HG02870 (cell line): ENCODE measurements around the gene NCAPD3.

ENCODE experiments used
- ATAC-seq: cut with Tn5 transposase; IDR thresholded peaks from one replicate; pipeline ENCODE4 v1.9.1; 2021; ENCODE audit warnings: mild to moderate bottlenecking, moderate library complexity; ENCODE audit not compliant: unreplicated experiment

The NCAPD3 gene

DNA sequence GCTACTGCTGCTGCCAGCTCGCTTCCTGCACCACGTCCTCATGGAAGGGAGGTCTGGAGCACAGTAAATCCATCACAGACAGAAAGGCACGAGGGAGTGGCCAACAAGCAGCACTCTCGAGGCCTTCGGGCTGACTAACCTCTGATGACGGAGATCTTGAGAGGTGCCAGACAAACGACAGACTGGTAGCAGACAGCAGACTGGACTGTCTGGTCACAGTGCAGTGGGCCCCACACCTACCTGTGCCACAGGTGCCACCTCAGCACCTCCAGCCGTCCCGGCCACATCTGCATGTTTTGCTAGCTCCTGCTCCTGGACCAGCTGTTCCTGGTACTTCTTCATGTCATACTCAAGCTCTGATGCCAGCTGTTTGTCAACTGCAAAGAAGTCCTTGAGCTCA lies 64.1 kb downstream of the NCAPD3 start:
- ATAC-seq, result no peak

- ATAC-seq, result no peak
Observed at GRCh38 chr11:134158023-134158422, 65.7 kb downstream of the NCAPD3 start.

DNA sequence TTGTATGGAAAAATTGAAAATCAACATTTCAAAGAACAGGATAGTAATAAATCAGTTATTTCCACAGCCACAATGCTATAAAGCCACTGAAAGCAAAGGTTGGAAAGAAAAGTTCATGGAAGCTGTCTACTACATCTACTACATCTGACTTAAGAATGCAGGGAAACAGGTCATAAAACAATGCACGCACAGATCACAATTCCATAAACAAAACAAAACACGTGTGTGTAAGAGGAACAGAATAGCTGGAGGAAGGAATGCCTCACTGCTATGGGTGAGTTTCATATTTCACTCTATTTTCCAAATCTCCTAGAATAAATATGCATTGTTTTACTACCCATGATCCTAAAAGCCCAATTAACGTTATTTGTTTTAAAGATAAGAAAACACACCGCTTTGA lies 66.3 kb downstream of the NCAPD3 start:
- ATAC-seq, result no peak

GRCh38 chr11:134155946-134156865 lies 67.6 kb downstream of the NCAPD3 start:
- ATAC-seq, result no peak

GRCh38 chr11:134155456-134155855 lies 68.3 kb downstream of the NCAPD3 start:
- no peak for ATAC-seq

GRCh38 chr11:134154441-134154840 lies 69.3 kb downstream of the NCAPD3 start:
- no peak for ATAC-seq

DNA sequence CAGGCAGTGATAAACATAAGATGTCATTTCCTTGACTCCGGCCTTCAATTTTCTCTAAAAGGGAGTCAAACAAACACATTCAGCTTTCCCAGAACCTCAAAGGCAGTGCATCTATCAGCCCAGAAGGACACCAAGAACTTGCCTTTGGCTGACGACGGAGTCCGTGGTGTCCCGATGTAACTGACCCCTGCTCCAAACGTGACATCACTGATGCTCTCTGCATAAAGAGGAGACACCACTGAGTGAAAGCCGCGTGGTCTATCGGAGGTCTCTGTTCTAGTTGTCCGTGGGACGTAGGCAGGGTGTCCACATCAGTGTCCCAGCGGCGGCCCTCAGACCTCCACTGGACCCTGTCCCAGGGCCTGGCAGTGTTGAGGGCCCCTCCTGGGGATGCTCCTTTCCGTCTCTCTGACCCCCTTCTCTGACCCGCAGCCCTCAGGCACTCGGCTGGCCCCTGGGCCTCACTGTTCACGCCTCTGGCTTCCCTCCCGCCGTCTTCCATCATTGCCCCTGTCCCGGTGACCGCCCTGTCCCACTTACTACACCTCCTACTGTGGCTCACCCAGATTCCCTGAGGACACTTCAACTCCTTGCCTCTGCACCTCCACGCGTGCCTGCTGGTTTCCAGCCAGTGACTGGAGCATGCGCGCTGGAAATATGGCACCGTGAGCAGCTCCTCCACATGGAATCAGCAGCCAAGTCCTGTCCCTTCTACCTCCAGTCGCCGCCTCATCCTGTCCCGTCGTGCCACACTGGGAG lies 70.4 kb downstream of the NCAPD3 start:
- ATAC-seq, result no peak

- no peak for ATAC-seq
Observed at GRCh38 chr11:134152696-134153095, 71.1 kb downstream of the NCAPD3 start.

GRCh38 chr11:134151083-134151747 lies 72.6 kb downstream of the NCAPD3 start:
- no peak for ATAC-seq

- ATAC-seq, result no peak
Observed at GRCh38 chr11:134150195-134150903, 73.4 kb downstream of the NCAPD3 start.

GRCh38 chr11:134149371-134149770 lies 74.4 kb downstream of the NCAPD3 start:
- no peak for ATAC-seq

DNA sequence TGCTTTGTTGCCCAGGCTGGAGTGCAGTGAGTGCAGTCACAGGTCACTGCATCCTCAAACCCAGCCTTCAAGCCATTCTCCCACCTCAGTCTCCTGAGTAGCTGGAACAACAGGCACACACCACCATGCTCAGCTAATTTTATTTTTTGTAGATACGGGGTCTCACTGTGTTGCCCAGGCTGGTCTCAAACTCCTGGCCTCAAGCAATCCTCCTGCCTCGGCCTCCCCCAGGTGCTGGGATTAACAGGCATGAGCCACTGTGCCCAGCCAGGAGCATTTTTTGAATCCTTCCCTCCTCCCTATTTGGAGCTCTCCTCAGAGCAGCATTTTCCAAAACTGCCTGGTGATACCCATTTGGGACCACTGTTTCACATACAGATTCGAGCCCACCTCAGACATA lies 77.2 kb downstream of the NCAPD3 start:
- ATAC-seq, result no peak

- ATAC-seq, result no peak
Observed at GRCh38 chr11:134145715-134146114, 78.1 kb downstream of the NCAPD3 start.

DNA sequence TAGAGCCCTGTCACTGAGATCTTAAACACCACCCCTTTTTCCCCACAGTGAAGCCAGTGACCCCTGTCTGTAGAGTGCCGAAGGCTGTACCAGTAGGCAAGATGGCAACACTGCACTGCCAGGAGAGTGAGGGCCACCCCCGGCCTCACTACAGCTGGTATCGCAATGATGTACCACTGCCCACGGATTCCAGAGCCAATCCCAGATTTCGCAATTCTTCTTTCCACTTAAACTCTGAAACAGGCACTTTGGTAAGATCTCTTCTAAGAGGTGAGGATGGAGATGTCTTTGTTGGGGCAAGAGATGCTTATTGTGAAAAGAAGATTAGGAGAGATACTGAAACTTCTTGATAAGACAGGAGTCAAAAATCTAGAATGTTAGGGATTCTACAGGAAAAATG lies 79.0 kb downstream of the NCAPD3 start:
- no peak for ATAC-seq

DNA sequence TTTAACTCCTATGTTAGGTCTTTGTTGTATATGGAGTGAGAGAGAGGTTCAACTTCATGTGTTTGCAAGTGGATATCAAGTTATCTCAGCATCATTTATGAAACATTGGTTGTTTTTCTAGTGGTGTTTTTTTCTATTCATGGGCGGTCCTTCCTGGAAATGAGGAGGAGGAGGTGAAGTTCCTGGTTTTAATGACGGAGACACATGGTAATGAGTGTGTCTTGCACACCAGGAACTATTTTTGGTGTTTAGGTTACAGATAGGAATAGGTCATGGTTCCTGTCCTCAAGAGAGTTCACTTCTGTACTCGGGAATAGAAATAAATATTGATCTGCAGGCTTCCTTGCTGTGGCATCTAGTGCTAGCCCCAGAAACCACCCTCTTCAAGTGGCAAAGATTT lies 80.0 kb downstream of the NCAPD3 start:
- ATAC-seq, result no peak

DNA sequence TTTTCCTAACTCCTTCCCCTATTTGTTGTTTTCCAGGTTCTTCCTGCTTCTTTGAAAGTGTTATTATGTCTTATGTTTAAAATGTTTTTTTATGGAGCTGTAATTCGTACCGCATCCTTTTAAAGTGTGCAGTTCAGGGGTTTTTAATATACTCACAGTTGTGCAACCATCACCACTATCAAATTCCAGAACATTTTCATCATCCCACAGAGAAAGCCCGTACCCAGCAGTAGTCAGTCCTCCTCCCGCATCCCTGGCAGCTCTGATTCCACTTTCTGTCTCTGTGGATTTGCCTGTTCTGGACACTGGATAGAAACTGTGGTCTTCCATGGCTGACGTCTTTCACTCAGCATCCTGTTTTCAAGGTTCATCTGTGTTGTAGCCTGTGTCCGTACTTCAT lies 81.2 kb downstream of the NCAPD3 start:
- no peak for ATAC-seq

GRCh38 chr11:134140961-134141490 lies 82.7 kb downstream of the NCAPD3 start:
- no peak for ATAC-seq

DNA sequence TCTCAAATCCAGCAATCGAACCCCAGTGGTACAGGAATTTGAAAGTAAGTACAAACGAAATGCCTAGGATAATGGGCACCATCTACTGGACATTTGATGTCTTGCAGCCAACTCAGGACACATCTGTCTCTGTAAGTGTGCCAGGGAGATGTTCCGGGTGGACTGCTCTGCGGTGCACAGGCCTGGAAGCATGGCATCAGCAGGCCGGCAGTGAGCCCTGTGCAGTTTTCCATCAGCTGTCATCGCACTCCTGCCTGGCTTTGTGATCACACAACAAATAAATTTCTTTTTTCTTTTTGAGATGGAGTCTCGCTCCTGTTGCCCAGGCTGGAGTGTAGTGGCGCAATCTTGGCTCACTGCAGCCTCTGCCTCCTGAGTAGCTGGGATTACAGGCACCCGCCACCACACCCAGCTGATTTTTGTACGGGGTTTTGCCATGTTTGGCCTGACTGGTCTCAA lies 83.9 kb downstream of the NCAPD3 start:
- no peak for ATAC-seq

- no peak for ATAC-seq
Observed at GRCh38 chr11:134139303-134139872, 84.4 kb downstream of the NCAPD3 start.

DNA sequence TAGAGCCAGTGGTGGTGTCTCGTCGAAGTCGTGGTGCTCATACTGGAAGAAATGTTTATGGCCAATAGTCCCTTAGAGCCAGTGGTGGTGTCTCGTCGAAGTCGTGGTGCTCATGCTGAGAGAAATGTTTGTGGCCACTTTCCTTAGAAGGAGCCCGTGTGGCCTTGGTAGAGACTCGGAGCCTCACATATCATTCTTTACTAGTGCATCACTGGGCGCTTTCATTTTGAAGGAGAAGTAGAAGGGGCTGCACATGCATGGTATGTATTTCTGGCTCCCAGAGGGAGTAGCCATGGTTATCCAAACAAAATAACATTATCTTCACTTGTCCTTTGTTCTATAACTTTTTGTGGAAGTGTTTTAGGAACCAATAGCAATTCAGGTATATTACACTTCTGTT lies 85.4 kb downstream of the NCAPD3 start:
- ATAC-seq, result no peak
